Measurements from ENCODE around the gene AOC3. TPM values are rescaled to one million over a fixed set of nuclear protein-coding genes. Genes with fewer than 3 reads are reported as not detected.

The AOC3 gene
- total and polyA plus RNA-seq, 2 of the 13 experiments (the other 11 are each of a cell fraction or from before 2014, with no cell fraction given), result 8.7 to 51.7 TPM

DNA sequence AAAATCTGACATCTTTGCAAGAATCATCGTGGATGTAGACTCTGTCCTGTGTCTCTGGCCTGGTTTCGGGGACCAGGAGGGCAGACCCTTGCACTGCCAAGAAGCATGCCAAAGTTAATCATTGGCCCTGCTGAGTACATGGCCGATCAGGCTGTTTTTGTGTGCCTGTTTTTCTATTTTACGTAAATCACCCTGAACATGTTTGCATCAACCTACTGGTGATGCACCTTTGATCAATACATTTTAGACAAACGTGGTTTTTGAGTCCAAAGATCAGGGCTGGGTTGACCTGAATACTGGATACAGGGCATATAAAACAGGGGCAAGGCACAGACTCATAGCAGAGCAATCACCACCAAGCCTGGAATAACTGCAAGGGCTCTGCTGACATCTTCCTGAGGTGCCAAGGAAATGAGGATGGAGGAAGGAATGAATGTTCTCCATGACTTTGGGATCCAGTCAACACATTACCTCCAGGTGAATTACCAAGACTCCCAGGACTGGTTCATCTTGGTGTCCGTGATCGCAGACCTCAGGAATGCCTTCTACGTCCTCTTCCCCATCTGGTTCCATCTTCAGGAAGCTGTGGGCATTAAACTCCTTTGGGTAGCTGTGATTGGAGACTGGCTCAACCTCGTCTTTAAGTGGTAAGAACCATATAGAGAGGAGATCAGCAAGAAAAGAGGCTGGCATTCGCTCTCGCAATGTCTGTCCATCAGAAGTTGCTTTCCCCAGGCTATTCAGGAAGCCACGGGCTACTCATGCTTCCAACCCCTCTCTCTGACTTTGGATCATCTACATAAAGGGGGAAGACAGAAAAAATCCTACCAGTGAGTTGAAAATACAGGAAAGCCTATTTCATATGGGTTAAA is 49.7 kb downstream of the AOC3 start, which contains the start of gene G6PC1 (continued):
- TF ChIP-seq, protein P1, sequence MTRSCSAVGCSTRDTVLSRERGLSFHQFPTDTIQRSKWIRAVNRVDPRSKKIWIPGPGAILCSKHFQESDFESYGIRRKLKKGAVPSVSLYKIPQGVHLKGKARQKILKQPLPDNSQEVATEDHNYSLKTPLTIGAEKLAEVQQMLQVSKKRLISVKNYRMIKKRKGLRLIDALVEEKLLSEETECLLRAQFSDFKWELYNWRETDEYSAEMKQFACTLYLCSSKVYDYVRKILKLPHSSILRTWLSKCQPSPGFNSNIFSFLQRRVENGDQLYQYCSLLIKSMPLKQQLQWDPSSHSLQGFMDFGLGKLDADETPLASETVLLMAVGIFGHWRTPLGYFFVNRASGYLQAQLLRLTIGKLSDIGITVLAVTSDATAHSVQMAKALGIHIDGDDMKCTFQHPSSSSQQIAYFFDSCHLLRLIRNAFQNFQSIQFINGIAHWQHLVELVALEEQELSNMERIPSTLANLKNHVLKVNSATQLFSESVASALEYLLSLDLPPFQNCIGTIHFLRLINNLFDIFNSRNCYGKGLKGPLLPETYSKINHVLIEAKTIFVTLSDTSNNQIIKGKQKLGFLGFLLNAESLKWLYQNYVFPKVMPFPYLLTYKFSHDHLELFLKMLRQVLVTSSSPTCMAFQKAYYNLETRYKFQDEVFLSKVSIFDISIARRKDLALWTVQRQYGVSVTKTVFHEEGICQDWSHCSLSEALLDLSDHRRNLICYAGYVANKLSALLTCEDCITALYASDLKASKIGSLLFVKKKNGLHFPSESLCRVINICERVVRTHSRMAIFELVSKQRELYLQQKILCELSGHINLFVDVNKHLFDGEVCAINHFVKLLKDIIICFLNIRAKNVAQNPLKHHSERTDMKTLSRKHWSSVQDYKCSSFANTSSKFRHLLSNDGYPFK (CRISPR knock-in tag; IDR thresholded peaks at IDR 0.05; ENCODE audit: borderline replicate concordance), result no peak
- TF ChIP-seq MTA3 (CRISPR knock-in tag; IDR thresholded peaks at IDR 0.05) (no peak), RAD51 (IDR thresholded peaks at IDR 0.05; ENCODE audit: borderline replicate concordance) (no peak), ZKSCAN8 (CRISPR knock-in tag; IDR thresholded peaks at IDR 0.05; ENCODE audit: borderline replicate concordance) (peak; percentile 76; the same call in 1 of the 2 replicates), MIER2 (CRISPR knock-in tag; IDR thresholded peaks at IDR 0.05) (no peak; the same call in 1 of the 2 replicates), IKZF1 (IDR thresholded peaks at IDR 0.05) (no peak), MAFK (conservative IDR thresholded peaks at IDR 0.05 in 1 of 2, IDR thresholded peaks at IDR 0.05 in 1 of 2; ENCODE audit: low read length in 2 of 2) (no peak), ZNF263 (CRISPR knock-in tag; IDR thresholded peaks at IDR 0.05) (0 out of 2 replicates have a peak, but pooled peaks have one; percentile 35), NFRKB (IDR thresholded peaks at IDR 0.05) (no peak), MED1 (CRISPR knock-in tag; IDR thresholded peaks at IDR 0.05) (peak; percentile 99), NFYC (CRISPR knock-in tag; IDR thresholded peaks at IDR 0.05) (no peak), EZH2 (conservative IDR thresholded peaks at IDR 0.05; ENCODE audit: low read depth, low read length) (no peak), SP1 (IDR thresholded peaks at IDR 0.05) (no peak), SP1 (CRISPR knock-in tag; IDR thresholded peaks at IDR 0.05) (no peak), ATAD3A (CRISPR knock-in tag; IDR thresholded peaks at IDR 0.05) (no peak), SETDB1 (CRISPR knock-in tag; IDR thresholded peaks at IDR 0.05; ENCODE audit: borderline replicate concordance) (no peak; the same call in 1 of the 2 replicates), ZNF746 (CRISPR knock-in tag; IDR thresholded peaks at IDR 0.05) (no peak; the same call in 1 of the 2 replicates), ZNF331 (CRISPR knock-in tag; IDR thresholded peaks at IDR 0.05) (peak; percentile 71; the same call in 1 of the 2 replicates), HOXA7 (CRISPR knock-in tag; IDR thresholded peaks at IDR 0.05) (no peak)
- TF ChIP-seq, protein P2, sequence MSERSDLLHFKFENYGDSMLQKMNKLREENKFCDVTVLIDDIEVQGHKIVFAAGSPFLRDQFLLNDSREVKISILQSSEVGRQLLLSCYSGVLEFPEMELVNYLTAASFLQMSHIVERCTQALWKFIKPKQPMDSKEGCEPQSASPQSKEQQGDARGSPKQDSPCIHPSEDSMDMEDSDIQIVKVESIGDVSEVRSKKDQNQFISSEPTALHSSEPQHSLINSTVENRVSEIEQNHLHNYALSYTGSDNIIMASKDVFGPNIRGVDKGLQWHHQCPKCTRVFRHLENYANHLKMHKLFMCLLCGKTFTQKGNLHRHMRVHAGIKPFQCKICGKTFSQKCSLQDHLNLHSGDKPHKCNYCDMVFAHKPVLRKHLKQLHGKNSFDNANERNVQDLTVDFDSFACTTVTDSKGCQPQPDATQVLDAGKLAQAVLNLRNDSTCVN (CRISPR knock-in tag; IDR thresholded peaks at IDR 0.05; ENCODE audit: borderline replicate concordance), result peak; percentile 51; the same call in 1 of the 2 replicates
- TF ChIP-seq, protein P3, sequence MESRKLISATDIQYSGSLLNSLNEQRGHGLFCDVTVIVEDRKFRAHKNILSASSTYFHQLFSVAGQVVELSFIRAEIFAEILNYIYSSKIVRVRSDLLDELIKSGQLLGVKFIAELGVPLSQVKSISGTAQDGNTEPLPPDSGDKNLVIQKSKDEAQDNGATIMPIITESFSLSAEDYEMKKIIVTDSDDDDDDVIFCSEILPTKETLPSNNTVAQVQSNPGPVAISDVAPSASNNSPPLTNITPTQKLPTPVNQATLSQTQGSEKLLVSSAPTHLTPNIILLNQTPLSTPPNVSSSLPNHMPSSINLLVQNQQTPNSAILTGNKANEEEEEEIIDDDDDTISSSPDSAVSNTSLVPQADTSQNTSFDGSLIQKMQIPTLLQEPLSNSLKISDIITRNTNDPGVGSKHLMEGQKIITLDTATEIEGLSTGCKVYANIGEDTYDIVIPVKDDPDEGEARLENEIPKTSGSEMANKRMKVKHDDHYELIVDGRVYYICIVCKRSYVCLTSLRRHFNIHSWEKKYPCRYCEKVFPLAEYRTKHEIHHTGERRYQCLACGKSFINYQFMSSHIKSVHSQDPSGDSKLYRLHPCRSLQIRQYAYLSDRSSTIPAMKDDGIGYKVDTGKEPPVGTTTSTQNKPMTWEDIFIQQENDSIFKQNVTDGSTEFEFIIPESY (CRISPR knock-in tag; IDR thresholded peaks at IDR 0.05), result no peak
- TF ChIP-seq, protein P4, sequence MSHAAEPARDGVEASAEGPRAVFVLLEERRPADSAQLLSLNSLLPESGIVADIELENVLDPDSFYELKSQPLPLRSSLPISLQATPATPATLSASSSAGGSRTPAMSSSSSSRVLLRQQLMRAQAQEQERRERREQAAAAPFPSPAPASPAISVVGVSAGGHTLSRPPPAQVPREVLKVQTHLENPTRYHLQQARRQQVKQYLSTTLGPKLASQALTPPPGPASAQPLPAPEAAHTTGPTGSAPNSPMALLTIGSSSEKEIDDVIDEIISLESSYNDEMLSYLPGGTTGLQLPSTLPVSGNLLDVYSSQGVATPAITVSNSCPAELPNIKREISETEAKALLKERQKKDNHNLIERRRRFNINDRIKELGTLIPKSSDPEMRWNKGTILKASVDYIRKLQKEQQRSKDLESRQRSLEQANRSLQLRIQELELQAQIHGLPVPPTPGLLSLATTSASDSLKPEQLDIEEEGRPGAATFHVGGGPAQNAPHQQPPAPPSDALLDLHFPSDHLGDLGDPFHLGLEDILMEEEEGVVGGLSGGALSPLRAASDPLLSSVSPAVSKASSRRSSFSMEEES (CRISPR knock-in tag; IDR thresholded peaks at IDR 0.05), result peak; percentile 60
- TF ChIP-seq, protein P5, sequence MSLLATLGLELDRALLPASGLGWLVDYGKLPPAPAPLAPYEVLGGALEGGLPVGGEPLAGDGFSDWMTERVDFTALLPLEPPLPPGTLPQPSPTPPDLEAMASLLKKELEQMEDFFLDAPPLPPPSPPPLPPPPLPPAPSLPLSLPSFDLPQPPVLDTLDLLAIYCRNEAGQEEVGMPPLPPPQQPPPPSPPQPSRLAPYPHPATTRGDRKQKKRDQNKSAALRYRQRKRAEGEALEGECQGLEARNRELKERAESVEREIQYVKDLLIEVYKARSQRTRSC (CRISPR knock-in tag; IDR thresholded peaks at IDR 0.05; ENCODE audit: low read depth), result no peak

Measured in HepG2 (cell line).